NCI-H2171 treated with DMSO at 0.1 percent for 48 hours (cell line): ENCODE measurements around the gene PGM2L1.

Experiments used
- DNase-seq: peaks from one replicate; lab custom pipeline; 2025; lab: John Stamatoyannopoulos, UW

PGM2L1 gene

GRCh38 chr11:74299015-74299414, 99.2 kb downstream of the PGM2L1 start:
- DNase-seq, result no peak

DNA sequence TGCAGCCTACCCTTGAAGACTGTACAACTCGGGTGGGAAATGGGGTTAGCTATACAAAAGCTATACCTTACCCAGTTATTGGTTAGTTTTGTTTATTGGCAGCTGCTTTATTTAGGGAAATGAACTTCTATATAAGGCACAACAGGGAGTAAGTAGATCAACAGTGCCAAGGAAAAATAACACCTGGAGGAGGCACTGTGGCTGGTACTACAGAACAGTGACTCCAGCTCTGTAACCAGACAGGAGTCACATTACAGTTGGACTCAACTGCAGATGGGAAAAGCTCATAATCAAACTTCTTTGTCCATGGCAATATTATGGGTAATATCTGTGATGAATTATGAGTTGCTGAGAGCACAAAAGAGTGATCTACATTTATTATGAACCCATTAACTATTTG, 100.7 kb downstream of the PGM2L1 start:
- no peak for DNase-seq

DNA sequence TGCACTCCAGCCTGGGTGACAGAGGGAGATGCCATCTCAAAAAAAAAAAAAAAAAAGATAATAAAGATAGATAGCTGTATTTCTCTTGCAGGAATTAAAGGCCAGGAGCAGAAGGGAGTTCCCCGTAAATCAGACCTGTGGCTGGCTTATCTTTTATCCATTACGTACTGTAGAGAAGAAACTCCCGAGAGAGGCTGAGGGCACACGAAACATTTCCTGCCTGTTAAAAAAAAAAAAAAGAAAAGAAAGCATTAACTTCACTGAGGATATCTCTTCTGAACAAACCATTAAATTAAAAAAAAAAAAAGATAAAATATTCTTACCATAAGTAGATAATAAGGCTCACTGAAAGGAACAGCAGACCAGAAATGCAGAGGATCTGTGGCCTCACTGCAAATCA, 109.3 kb downstream of the PGM2L1 start:
- DNase-seq, result no peak

GRCh38 chr11:74288161-74288560, 110.1 kb downstream of the PGM2L1 start:
- no peak for DNase-seq

DNA sequence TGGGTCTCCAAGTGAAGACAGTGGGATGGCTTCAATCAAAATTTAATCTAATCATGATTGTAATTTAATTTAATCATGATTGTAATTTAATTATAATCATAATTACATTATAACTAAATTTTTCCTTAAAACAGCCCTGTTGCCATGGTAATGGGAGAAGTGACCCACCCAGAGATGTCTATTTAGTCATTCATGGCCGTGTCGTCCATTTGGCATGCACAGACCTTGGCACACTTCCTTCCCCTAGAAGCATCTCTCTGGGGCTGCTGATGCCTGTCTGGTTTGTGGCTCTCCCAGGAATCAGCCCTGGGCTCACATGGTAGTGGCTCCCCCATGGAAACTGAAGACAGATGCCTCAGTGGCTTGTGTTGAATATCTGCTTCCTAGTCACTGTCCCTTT, 113.8 kb downstream of the PGM2L1 start:
- DNase-seq, result no peak

GRCh38 chr11:74283580-74284180, 114.6 kb downstream of the PGM2L1 start:
- no peak for DNase-seq

- DNase-seq, result no peak
These were observed 115.3 kb downstream of the PGM2L1 start for GRCh38 chr11:74282914-74283371.

DNA sequence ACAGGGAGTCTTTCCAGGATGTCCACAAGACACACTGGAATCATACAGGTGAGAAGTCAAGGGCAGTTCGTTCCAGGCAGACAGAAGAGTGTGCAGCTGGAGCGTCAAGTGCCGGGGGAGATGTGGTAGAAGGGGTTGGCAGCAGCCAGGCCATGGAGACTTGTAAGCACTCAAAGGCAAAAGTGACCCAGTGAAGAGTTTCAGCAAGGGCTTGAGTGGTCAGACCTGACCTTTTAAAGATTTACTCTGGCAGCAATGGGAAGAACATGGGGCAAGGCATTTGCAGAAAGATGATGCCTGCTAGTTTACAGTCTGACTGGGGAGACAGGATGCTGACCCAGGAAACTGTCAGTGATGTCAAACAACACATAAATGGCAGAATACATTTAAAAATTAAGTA, 115.8 kb downstream of the PGM2L1 start:
- no peak for DNase-seq

DNA sequence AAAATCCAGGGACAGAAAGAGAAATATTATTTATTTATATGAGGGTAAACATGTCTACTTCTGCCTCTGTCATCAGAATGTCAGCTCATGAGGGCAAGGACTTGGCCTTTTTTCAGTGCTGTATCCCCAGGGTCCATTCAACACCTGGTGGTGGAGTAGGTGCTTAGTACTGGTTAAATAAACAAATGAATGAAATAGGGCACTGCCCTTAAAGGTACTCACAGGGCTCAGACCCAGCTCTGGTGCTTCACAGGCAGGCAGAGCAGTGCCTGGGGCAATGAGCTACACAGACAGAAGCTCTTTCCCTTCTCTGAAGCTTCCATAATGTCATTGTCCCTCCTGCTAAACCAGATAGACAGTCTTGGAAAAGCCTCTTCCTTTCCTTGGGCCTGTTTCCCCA, 117.7 kb downstream of the PGM2L1 start:
- no peak for DNase-seq
